ENCODE measurements around the gene STRN4.
A peak's percentile ranks its signal among the peaks of the same experiment; 100 is the strongest.

STRN4 gene

GRCh38 chr19:46787331-46788261, 41.3 kb upstream of the STRN4 start:
- DNase-seq (ENCODE audit: low read depth), result peak; percentile 76
- TF ChIP-seq CTCF (conservative IDR thresholded peaks at IDR 0.05; ENCODE audit: low read length), result no peak
- peak overlapping the region; percentile 78 for H3K4me3 ChIP-seq (ENCODE audit: low read length)

- no peak for DNase-seq (ENCODE audit: low read depth)
- TF ChIP-seq CTCF (conservative IDR thresholded peaks at IDR 0.05; ENCODE audit: low read length), result no peak
Measured at GRCh38 chr19:46787040-46787330, 40.7 kb upstream of the STRN4 start.

GRCh38 chr19:46786236-46787039, 40.2 kb upstream of the STRN4 start:
- peak; percentile 95 for DNase-seq (ENCODE audit: low read depth)
- H3K4me3 ChIP-seq (ENCODE audit: low read length), result peak overlapping the region; percentile 78
- no peak for TF ChIP-seq CTCF (conservative IDR thresholded peaks at IDR 0.05; ENCODE audit: low read length)

More at GRCh38 chr19:46787040-46787330, 40.7 kb upstream of the STRN4 start:
- peak overlapping the region; percentile 78 for H3K4me3 ChIP-seq (ENCODE audit: low read length)

- DNase-seq (ENCODE audit: low read depth), result no peak
- H3K4me3 ChIP-seq (ENCODE audit: low read length), result peak overlapping the region; percentile 78
- TF ChIP-seq CTCF (conservative IDR thresholded peaks at IDR 0.05; ENCODE audit: low read length), result no peak
Measured at GRCh38 chr19:46785980-46786235, 39.7 kb upstream of the STRN4 start.

- TF ChIP-seq CTCF (conservative IDR thresholded peaks at IDR 0.05; ENCODE audit: low read length), result no peak
- H3K4me3 ChIP-seq (ENCODE audit: low read length), result peak overlapping the region; percentile 78
- peak; percentile 59 for DNase-seq (ENCODE audit: low read depth)
Measured at GRCh38 chr19:46785054-46785979, 39.1 kb upstream of the STRN4 start.

- peak; percentile 98 for DNase-seq (ENCODE audit: low read depth)
- H3K4me3 ChIP-seq (ENCODE audit: low read length), result peak overlapping the region; percentile 78
- peak; percentile 28 for TF ChIP-seq CTCF (conservative IDR thresholded peaks at IDR 0.05; ENCODE audit: low read length)
Measured at GRCh38 chr19:46784262-46785053, 38.2 kb upstream of the STRN4 start.
